DMS53 treated with DMSO at 0.1 percent for 48 hours (cell line): ENCODE results near the gene SLC25A21.
"Not testable (repeated sequence)": the region's sequence is repeated elsewhere in the genome, so short reads cannot be mapped to it uniquely, and the experiment has no call there.

ENCODE experiments used
- DNase-seq: peaks from one replicate; lab custom pipeline; 2025; ENCODE audit not compliant: unreplicated experiment; lab: John Stamatoyannopoulos, UW

The SLC25A21 gene

GRCh38 chr14:37091651-37092050 lies 80.8 kb downstream of the SLC25A21 start:
- DNase-seq: no peak

- no peak for DNase-seq
Observed at GRCh38 chr14:37090026-37090425, 82.4 kb downstream of the SLC25A21 start.

- no peak for DNase-seq
Observed at GRCh38 chr14:37089410-37089809, 83.0 kb downstream of the SLC25A21 start.

GRCh38 chr14:37088356-37089215 lies 83.8 kb downstream of the SLC25A21 start:
- no peak for DNase-seq

GRCh38 chr14:37087520-37087919 lies 84.9 kb downstream of the SLC25A21 start:
- peak; percentile 25 for DNase-seq

- no peak for DNase-seq
Observed at GRCh38 chr14:37083599-37083998, 88.8 kb downstream of the SLC25A21 start.

DNA sequence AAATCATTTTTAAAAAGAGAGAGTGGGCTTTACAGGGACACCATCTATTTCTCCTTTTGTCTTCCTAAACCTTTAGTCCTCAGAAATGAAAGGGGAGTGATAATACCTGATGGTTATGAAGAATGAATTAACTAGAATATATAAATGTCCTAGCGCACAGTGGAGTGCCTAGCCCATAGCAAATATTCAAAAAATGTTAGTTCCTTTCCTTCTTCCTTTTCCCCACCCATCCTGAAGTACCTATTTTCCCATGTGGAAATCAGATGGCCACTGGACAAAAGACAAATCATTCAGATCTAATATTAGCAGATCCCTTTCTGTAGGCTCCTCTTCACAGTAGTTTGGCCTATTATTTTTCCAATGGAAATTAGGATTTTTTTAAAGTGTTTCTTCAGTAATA lies 90.0 kb downstream of the SLC25A21 start:
- DNase-seq: no peak

DNA sequence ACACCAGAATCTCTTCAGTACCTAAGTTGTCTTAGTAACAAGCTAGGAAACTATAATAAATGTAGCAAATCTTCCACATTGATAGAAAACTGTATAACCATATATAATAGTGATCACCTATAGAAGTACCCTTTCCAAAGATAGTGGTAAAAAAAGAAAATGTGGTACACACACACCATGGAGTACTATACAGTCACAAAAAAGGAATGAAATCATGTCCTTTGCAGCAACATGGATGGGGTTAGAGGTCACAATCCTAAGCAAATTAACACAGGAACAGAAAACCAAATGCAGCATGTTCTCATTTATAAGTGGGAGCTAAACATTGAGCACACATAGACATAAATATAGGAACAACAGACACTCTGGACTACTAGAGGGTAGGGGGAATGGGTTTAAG lies 90.5 kb downstream of the SLC25A21 start:
- no peak for DNase-seq

DNA sequence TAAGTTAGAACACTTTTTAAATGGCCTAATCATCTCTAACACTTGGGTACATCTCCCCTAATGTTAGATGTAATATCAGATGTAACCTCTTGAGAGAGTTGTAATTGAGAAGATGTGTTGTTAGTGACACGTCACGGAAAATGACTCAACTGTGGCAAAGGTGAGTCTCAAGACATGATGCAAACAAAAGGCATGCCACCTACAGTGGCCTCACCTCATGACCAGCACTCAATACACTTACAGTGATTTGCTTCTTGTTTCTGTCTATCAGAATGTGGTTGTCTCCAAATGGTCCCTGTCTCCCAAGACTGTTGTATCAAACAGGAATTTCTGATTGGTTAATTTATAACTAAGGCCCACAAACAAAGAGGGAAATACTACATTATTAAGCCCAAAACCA lies 91.2 kb downstream of the SLC25A21 start:
- DNase-seq: no peak

GRCh38 chr14:37078131-37078530 lies 94.3 kb downstream of the SLC25A21 start:
- no peak for DNase-seq

- not testable (repeated sequence) for DNase-seq
Observed at GRCh38 chr14:37074320-37074719, 98.1 kb downstream of the SLC25A21 start.

DNA sequence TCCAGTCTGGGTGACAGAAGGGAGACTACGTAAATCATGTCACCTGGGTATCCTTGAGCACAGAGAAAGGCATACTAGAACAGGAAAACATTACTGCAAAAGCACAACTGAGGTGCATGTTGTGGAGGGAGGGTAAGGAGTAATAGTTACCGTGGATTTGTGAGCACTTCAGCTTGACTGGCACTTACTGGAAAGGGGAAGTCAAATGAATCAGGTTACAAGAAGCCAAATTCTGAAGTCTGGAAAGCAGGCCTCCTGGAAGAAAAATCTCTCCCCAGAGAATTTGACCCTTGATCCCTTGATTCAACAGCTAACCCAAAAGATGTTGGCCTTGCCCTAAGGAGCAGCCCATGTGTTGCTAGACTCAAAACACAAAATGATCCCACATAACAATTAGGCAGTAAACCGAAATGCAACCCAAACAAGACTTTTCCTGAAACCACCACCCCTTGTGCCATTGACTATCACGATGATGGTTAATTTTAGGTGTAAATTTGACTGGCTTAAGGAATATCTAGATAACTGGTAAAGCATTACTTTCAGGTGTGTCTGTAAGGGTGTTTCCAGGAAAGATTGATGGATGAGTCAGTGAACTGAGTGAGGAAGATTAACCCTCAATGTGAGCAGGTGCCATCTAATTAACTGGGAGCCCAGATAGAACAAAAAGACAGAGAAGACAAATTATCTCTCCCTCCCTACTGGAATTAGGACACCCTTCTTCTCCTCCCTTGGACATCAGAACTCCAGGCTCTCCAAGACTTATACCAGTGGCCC lies 108.8 kb downstream of the SLC25A21 start:
- no peak for DNase-seq

GRCh38 chr14:37062191-37062803 lies 110.1 kb downstream of the SLC25A21 start:
- DNase-seq: peak; percentile 5

DNA sequence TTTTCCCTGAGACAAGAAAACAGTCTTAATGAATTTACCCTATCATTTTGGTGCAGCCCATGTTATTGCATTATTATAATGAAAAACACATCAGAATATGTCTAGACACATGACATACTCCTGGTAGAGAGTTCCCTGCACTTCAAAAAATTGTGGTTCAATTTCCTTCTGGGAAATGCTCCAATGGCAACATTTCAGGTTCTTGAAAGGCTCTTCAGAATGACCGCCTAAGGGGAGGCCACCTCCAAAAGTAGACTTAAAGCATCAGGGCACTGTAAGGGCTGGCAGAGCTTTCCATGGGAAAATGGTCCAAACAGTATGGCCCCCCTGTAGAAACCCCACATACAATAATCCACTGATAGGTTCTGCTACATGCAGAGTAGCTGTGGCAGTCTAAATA lies 110.7 kb downstream of the SLC25A21 start:
- DNase-seq: no peak

DNA sequence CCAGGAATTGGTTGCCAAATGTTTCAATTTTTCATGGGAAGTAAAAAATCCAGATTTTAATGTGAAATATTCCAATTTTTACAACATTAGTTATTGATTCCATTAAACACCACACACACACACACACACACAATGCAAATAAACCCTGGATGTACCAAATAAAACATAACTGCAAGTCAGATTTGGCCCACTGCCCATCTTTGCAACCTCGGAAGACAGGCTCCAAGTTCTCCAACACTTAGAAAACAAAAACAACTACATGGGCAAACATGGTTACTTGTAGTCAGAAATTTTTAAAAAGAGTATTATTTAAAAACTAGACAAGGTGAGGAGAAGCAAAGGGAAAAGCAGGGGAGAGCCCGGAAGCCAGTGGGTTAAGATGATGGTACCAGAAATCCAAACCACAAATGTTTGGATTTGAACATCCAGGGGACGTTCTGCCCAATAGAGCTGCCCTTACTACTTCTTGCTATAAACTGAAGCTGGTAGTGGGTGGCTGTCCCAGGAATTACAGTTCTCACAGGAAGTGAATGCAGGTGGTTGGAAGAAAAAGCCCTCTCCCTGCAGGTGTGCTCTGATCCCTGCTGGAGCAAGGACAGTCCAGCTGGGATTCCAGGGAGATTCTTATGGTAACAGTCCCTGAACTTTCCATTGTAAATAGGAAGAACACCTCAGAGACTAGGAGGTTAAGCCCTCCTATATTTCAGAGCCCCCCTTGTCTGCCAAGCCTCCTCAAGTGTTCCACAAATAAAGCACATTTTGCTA lies 111.7 kb downstream of the SLC25A21 start:
- no peak for DNase-seq

- DNase-seq: no peak
Observed at GRCh38 chr14:37057776-37058175, 114.6 kb downstream of the SLC25A21 start.

DNA sequence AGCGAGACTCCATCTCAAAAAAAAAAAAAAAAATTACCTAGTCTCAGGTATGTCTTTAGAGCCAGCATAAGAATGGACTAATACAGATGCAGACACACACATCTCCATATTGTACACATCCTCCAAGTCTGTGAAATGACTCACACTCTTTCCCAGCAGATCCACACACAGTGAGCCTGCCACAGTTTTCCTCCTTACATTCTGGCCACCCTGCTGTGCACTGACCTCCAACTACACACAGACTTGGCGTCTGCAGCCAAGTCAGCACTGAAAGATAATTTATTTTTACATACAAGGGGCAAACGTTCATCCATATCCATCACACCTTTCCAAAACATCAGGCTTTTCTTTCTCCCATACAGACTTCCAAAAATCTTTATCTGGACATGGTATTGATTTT lies 115.9 kb downstream of the SLC25A21 start:
- no peak for DNase-seq

- no peak for DNase-seq
Observed at GRCh38 chr14:37054869-37055268, 117.5 kb downstream of the SLC25A21 start.

- DNase-seq: no peak
Observed at GRCh38 chr14:37054144-37054543, 118.3 kb downstream of the SLC25A21 start.

DNA sequence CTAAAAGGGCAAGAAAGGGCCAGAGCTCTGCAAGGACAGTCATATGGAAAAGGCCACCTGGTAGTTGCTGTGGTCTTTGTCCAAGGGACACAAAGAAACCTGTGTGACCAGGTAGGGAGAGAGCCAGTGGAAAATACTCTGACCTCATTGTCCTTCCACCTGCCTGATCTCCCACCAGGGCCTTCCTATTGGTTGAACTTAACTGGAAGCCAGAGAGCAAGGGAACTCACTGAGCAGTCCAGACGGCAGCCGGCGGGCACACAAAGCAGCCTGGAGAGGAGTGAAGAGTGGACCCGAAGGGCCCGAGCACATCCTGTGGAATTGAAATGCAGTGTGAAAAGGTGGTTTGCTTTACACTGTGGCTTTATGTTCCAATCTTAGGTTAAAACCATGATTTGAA lies 120.7 kb downstream of the SLC25A21 start:
- DNase-seq: no peak

GRCh38 chr14:37051153-37051552 lies 121.3 kb downstream of the SLC25A21 start:
- DNase-seq: no peak
